Measurements from ENCODE around the gene LBH.
A peak's percentile ranks its signal among the peaks of the same experiment; 100 is the strongest.
"Not testable (repeated sequence)": the region's sequence is repeated elsewhere in the genome, so short reads cannot be mapped to it uniquely, and the experiment has no call there.

The LBH gene

GRCh38 chr2:30255466-30256408 is 24.4 kb downstream of the LBH start:
- DNase-seq (ENCODE audit: low read depth in 1 of 2, low spot score in 1 of 2): no peak

- DNase-seq (ENCODE audit: low read depth in 1 of 2, low spot score in 1 of 2): no peak
Observed at GRCh38 chr2:30257266-30258214, 26.2 kb downstream of the LBH start.

GRCh38 chr2:30259071-30259470 is 27.7 kb downstream of the LBH start:
- no peak for DNase-seq (ENCODE audit: low read depth in 1 of 2, low spot score in 1 of 2)

GRCh38 chr2:30259827-30260679 is 28.7 kb downstream of the LBH start:
- DNase-seq (ENCODE audit: low read depth in 1 of 2, low spot score in 1 of 2): no peak

- DNase-seq (ENCODE audit: low read depth in 1 of 2, low spot score in 1 of 2): no peak
Observed at GRCh38 chr2:30260941-30261340, 29.6 kb downstream of the LBH start.

- DNase-seq (ENCODE audit: low read depth in 1 of 2, low spot score in 1 of 2): no peak
Observed at GRCh38 chr2:30261695-30262211, 30.4 kb downstream of the LBH start.

GRCh38 chr2:30262716-30263309 is 31.5 kb downstream of the LBH start:
- DNase-seq (ENCODE audit: low read depth in 1 of 2, low spot score in 1 of 2): no peak

- DNase-seq (ENCODE audit: low read depth in 1 of 2, low spot score in 1 of 2): no peak
Observed at GRCh38 chr2:30264274-30264673, 32.9 kb downstream of the LBH start.

GRCh38 chr2:30265052-30266015 is 34.0 kb downstream of the LBH start:
- no peak for DNase-seq (ENCODE audit: low read depth in 1 of 2, low spot score in 1 of 2)

GRCh38 chr2:30266051-30266621 is 34.8 kb downstream of the LBH start:
- peak in 1 of 2 donors; percentile 28 for DNase-seq (ENCODE audit: low read depth in 1 of 2, low spot score in 1 of 2)

GRCh38 chr2:30266705-30267104 is 35.4 kb downstream of the LBH start:
- DNase-seq (ENCODE audit: low read depth in 1 of 2, low spot score in 1 of 2): no peak

GRCh38 chr2:30267161-30267975 is 36.0 kb downstream of the LBH start:
- peak in 1 of 2 donors; percentile 26 for DNase-seq (ENCODE audit: low read depth in 1 of 2, low spot score in 1 of 2)

- DNase-seq (ENCODE audit: low read depth in 1 of 2, low spot score in 1 of 2): no peak
Observed at GRCh38 chr2:30268296-30268871, 37.0 kb downstream of the LBH start.

GRCh38 chr2:30269114-30269770 is 37.9 kb downstream of the LBH start:
- DNase-seq (ENCODE audit: low read depth in 1 of 2, low spot score in 1 of 2): not testable (repeated sequence)

GRCh38 chr2:30269771-30270145 is 38.4 kb downstream of the LBH start:
- no peak for DNase-seq (ENCODE audit: low read depth in 1 of 2, low spot score in 1 of 2)

- DNase-seq (ENCODE audit: low read depth in 1 of 2, low spot score in 1 of 2): no peak
Observed at GRCh38 chr2:30270166-30270565, 38.8 kb downstream of the LBH start.

GRCh38 chr2:30271301-30271700 is 40.0 kb downstream of the LBH start:
- no peak for DNase-seq (ENCODE audit: low read depth in 1 of 2, low spot score in 1 of 2)

Data from stimulated activated CD4-positive, alpha-beta T cell treated with anti-CD3 and anti-CD28 coated beads, Interleukin-15, amount 100 ng/mL, for 1 hour (primary cell).